ENCODE results near the gene TPM4. TPM values are rescaled to one million over a fixed set of nuclear protein-coding genes. Genes with fewer than 3 reads are reported as not detected.

Gene TPM4
- total RNA-seq, 1 donor from 2014 or later = 687 TPM

- H3K4me3 Mint-ChIP-seq (ENCODE audit: unreplicated experiment) = no peak overlapping the region
- peaks cover 12% of the 10 kb centered on the region for H3K27me3 Mint-ChIP-seq (ENCODE audit: unreplicated experiment)
- H3K36me3 Mint-ChIP-seq (ENCODE audit: unreplicated experiment) = peaks cover 2% of the 10 kb centered on the region
- no peak for DNase-seq (ENCODE audit: extremely low spot score, unreplicated experiment)
- no peak overlapping the region for H3K27ac Mint-ChIP-seq (ENCODE audit: unreplicated experiment)
- no peaks in the 10 kb centered on the region for H3K9me3 Mint-ChIP-seq (ENCODE audit: unreplicated experiment)
- H3K4me1 Mint-ChIP-seq (ENCODE audit: unreplicated experiment) = no peaks in the 10 kb centered on the region
- TF ChIP-seq CTCF (IDR thresholded peaks at IDR 0.05) = no peak
Observed at GRCh38 chr19:16142032-16142580, 65.8 kb downstream of the TPM4 start.

- Mint-ChIP-seq H3K4me1 (ENCODE audit: unreplicated experiment) (no peaks in the 10 kb centered on the region), H3K27me3 (ENCODE audit: unreplicated experiment) (peaks cover 12% of the 10 kb centered on the region)
Observed at GRCh38 chr19:16143399-16144215, 67.3 kb downstream of the TPM4 start, which contains the start of gene HSH2D. Gene HSH2D, plus strand, starts transcription at chr19:16143685. Its CDS starts 5,066 bp downstream, at chr19:16148751.

GRCh38 chr19:16144216-16144581 is 67.9 kb downstream of the TPM4 start:
- Mint-ChIP-seq H3K27me3 (ENCODE audit: unreplicated experiment) (peaks cover 12% of the 10 kb centered on the region), H3K4me1 (ENCODE audit: unreplicated experiment) (peaks cover 2% of the 10 kb centered on the region), H3K27ac (ENCODE audit: unreplicated experiment) (no peak overlapping the region), H3K9me3 (ENCODE audit: unreplicated experiment) (no peaks in the 10 kb centered on the region), H3K4me3 (ENCODE audit: unreplicated experiment) (no peak overlapping the region), H3K36me3 (ENCODE audit: unreplicated experiment) (peaks cover 2% of the 10 kb centered on the region)
- TF ChIP-seq CTCF (IDR thresholded peaks at IDR 0.05) = no peak
- no peak for DNase-seq (ENCODE audit: extremely low spot score, unreplicated experiment)

More at GRCh38 chr19:16143399-16144215, 67.3 kb downstream of the TPM4 start, which contains the start of gene HSH2D:
- DNase-seq (ENCODE audit: extremely low spot score, unreplicated experiment) = no peak
- TF ChIP-seq CTCF (IDR thresholded peaks at IDR 0.05) = no peak
- peaks cover 2% of the 10 kb centered on the region for H3K36me3 Mint-ChIP-seq (ENCODE audit: unreplicated experiment)
- no peak within 1 kb of the TSS for H3K4me3 Mint-ChIP-seq (ENCODE audit: unreplicated experiment)
- H3K27ac Mint-ChIP-seq (ENCODE audit: unreplicated experiment) = no peak within 1 kb of the TSS
- no peaks in the 10 kb centered on the region for H3K9me3 Mint-ChIP-seq (ENCODE audit: unreplicated experiment)

GRCh38 chr19:16146112-16146511 is 69.8 kb downstream of the TPM4 start:
- DNase-seq (ENCODE audit: extremely low spot score, unreplicated experiment) = no peak
- peaks cover 2% of the 10 kb centered on the region for H3K36me3 Mint-ChIP-seq (ENCODE audit: unreplicated experiment)
- no peak overlapping the region for H3K4me3 Mint-ChIP-seq (ENCODE audit: unreplicated experiment)
- H3K4me1 Mint-ChIP-seq (ENCODE audit: unreplicated experiment) = peaks cover 3% of the 10 kb centered on the region
- H3K9me3 Mint-ChIP-seq (ENCODE audit: unreplicated experiment) = no peaks in the 10 kb centered on the region
- no peak for TF ChIP-seq CTCF (IDR thresholded peaks at IDR 0.05)
- no peak overlapping the region for H3K27ac Mint-ChIP-seq (ENCODE audit: unreplicated experiment)
- H3K27me3 Mint-ChIP-seq (ENCODE audit: unreplicated experiment) = peaks cover 12% of the 10 kb centered on the region

Measured in osteocyte (in vitro differentiated cells).